K562 (cell line): ENCODE results near the gene LSM12. TPM values are rescaled to one million over a fixed set of nuclear protein-coding genes. Genes with fewer than 3 reads are reported as not detected.

ENCODE experiments used
- AFF1 ChIP-seq, 2 experiments: fragments of 450-650 bp; IDR thresholded peaks; 2 replicates each; pipeline ENCODE4 v1.6.1; 2018; ENCODE audit warnings: mild to moderate bottlenecking in 2 of 2, low read depth in 1 of 2; ENCODE audit not compliant: partially characterized antibody in 2 of 2
- CCNT2 ChIP-seq: IDR thresholded peaks from 2 replicates; pipeline ENCODE4 v1.6.1; 2011; ENCODE audit warnings: borderline replicate concordance, low read depth, mild to moderate bottlenecking, moderate library complexity, mixed read lengths, low read length; ENCODE audit not compliant: insufficient read length; ENCODE audit errors: extremely low read depth
- CHAMP1 ChIP-seq: fragments of 450-650 bp; IDR thresholded peaks from 2 replicates; pipeline ENCODE4 v1.6.1; 2016; ENCODE audit warnings: mild to moderate bottlenecking
- EP300 ChIP-seq: IDR thresholded peaks from 2 replicates; pipeline ENCODE4 v1.6.1; 2012; ENCODE audit warnings: low read length, improper control_type of control experiment
- FOXK2 ChIP-seq, 2 experiments: fragments of 450-650 bp; IDR thresholded peaks in 1 of 2; conservative IDR thresholded peaks in 1 of 2; 2 replicates each; pipeline ENCODE4 v1.6.1; 2016; ENCODE audit warnings: low read depth in 2 of 2, mild to moderate bottlenecking in 1 of 2
- HOXB6 ChIP-seq: fragments of 250-450 bp; sonication (Bioruptor Pico); IDR thresholded peaks from 2 replicates; pipeline ENCODE4 v1.5.1; 2022; ENCODE audit warnings: mild to moderate bottlenecking, borderline replicate concordance
- L3MBTL2 ChIP-seq: fragments of 450-650 bp; IDR thresholded peaks from 2 replicates; pipeline ENCODE4 v1.6.1; 2016; ENCODE audit warnings: mild to moderate bottlenecking, moderate library complexity
- POLR2A ChIP-seq: fragments of 450-650 bp; conservative IDR thresholded peaks from 2 replicates; pipeline ENCODE4 v1.6.1; 2016
- RCOR1 ChIP-seq, 2 experiments: IDR thresholded peaks; 2 replicates each; pipeline ENCODE4 v1.6.1; 2012; ENCODE audit warnings: low read depth in 2 of 2, low read length in 2 of 2, borderline replicate concordance in 1 of 2, improper control_type of control experiment in 1 of 2
- SAP30 ChIP-seq: fragments of 200-600 bp; sonication (generic); IDR thresholded peaks from 2 replicates; pipeline ENCODE4 v1.6.1; 2012; ENCODE audit warnings: borderline replicate concordance, low read depth, mild to moderate bottlenecking, moderate library complexity, low read length, control low read depth, inconsistent platforms; ENCODE audit not compliant: insufficient read depth, poor library complexity, severe bottlenecking
- SNAPC5 ChIP-seq: fragments of 250-450 bp; sonication (Bioruptor Pico); IDR thresholded peaks from 2 replicates; pipeline ENCODE4 v1.8.0; 2021; ENCODE audit warnings: moderate library complexity, mild to moderate bottlenecking, inconsistent platforms
- SP1 ChIP-seq: sonication (generic); formaldehyde crosslinking; IDR thresholded peaks from 2 replicates; pipeline ENCODE4 v1.8.1; 2022; ENCODE audit warnings: mild to moderate bottlenecking, missing genetic modification reagents
- SRSF1 ChIP-seq: fragments of 200-400 bp; formaldehyde crosslinking; IDR thresholded peaks from 2 replicates; pipeline ENCODE4 v1.6.1; 2017; ENCODE audit warnings: mild to moderate bottlenecking, low read depth, low read length, moderate library complexity
- TAF1 ChIP-seq: IDR thresholded peaks from 2 replicates; pipeline ENCODE4 v1.6.1; 2011; ENCODE audit warnings: mild to moderate bottlenecking, low read length, moderate library complexity; ENCODE audit not compliant: insufficient read depth, control insufficient read depth, severe bottlenecking; ENCODE audit errors: extremely low read depth
- ZKSCAN8 ChIP-seq: fragments of 200-800 bp; sonication (Bioruptor generic); IDR thresholded peaks from 2 replicates; pipeline ENCODE4 v1.6.1; 2016; ENCODE audit warnings: missing genetic modification characterization, missing compliant biosample characterization
- ZNF561 ChIP-seq: fragments of 450-650 bp; formaldehyde crosslinking; conservative IDR thresholded peaks from 2 replicates; pipeline ENCODE4 v1.4.0; 2020; ENCODE audit warnings: mild to moderate bottlenecking, moderate library complexity
- ZNF766 ChIP-seq: fragments of 200-800 bp; sonication (Bioruptor generic); conservative IDR thresholded peaks from 2 replicates; pipeline ENCODE4 v1.6.1; 2016; ENCODE audit warnings: missing genetic modification characterization, missing compliant biosample characterization
- polyA plus RNA-seq, 8 experiments: library from polyadenylated mRNA; depleted of rRNA in 4 of 8; stranded (reverse) in 5 of 8; unstranded in 3 of 8; fragments of >200 nt; fragmentation: Nextera tagmentation in 2 of 8; fragmentation: Illumina TruSeq in 1 of 8; extraction: Ambion mirVana in 2 of 8; extraction: Trizol in 1 of 8; gene quantifications; 2 replicates each; pipeline versions ENCODE4 v1.2.1 to v1.2.3, GENCODE V29; 2011 to 2014; ENCODE audit warnings: inconsistent platforms in 1 of 8, missing spikeins in 1 of 8
- total RNA-seq, 7 experiments: library from RNA; depleted of rRNA in 6 of 7; stranded (reverse); fragments of >200 nt in 6 of 7; fragmentation: Illumina TruSeq in 2 of 7; extraction: Trizol in 2 of 7; gene quantifications; 2 replicates each; pipeline versions ENCODE4 v1.2.1 to v1.2.3, GENCODE V29; 2011 to 2021; ENCODE audit warnings: low replicate concordance in 1 of 7
- TF ChIP-seq, protein P1 (sequence below): IDR thresholded peaks from 3 replicates; pipeline ENCODE4 v1.6.1; 2011; ENCODE audit warnings: borderline replicate concordance, mild to moderate bottlenecking; ENCODE audit not compliant: insufficient read length, insufficient read depth

The LSM12 gene
- total and polyA plus RNA-seq, 9 of the 15 experiments (the other 6 are each of a cell fraction or from before 2014, with no cell fraction given): 53.0 to 258 (median 89.3) TPM

DNA sequence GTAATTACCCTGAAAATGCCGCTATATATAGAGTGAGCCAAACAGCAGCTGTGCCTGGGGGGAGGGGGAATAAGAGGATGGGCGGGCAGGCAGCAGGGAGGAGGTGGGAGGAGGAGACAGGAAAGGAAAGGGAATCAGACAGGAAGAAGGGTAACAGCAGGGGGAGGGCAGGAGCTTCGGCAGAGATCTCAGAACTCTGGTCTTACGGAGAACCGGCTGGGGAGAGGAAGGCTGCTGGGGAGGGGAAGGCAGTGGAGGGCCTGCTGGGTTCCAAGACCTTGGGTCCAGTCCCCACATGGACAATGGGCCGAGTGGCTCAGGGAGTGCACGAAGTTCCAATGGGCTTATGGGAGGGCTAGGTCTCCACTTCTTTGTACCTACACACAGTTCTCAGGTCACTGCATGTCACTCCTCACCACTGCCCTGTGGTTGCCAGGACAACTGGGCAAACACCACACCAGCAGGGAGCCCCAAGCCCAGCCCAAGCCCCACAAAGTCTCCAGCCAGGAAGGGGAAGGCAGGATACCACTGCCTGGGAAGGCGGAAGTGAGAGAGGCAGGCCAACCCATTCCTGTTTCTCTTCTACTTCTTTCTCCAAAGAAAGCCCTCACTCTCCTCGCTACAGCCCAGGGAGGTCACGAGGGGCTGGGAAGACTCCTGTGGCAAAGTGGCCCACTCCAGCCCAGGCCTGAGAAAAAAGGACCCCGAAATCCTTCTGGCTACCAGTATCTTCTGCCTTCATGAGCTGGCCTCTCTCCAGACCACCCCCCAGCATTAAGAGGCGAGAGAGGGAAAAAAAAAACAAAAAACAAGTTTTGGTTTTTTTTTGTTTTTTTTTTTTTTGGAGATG lies 29.4 kb upstream of the LSM12 start (continued):
- TF ChIP-seq CHAMP1 (no peak), TAF1 (peak; percentile 54), SNAPC5 (CRISPR knock-in tag) (no peak), L3MBTL2 (peak; percentile 60; the same call in 1 of the 2 replicates), RCOR1 (IDR thresholded peaks at IDR 0.05; ENCODE audit: borderline replicate concordance in 1 of 2, low read depth in 2 of 2, low read length in 2 of 2) (peak in 1 of 2 experiments; percentile 82; a peak in 2 of 4 replicates), SAP30 (no peak), SP1 (no peak), POLR2A (peak; percentile 82), ZNF561 (CRISPR knock-in tag) (no peak), EP300 (0 out of 2 replicates have a peak, but pooled peaks have one; percentile 52), CCNT2 (no peak), FOXK2 (conservative IDR thresholded peaks at IDR 0.05 in 1 of 2, IDR thresholded peaks at IDR 0.05 in 1 of 2; ENCODE audit: low read depth in 2 of 2) (peak; percentile 19 to 55; a peak in 1 of 4 replicates), HOXB6 (CRISPR knock-in tag) (no peak), AFF1 (IDR thresholded peaks at IDR 0.05; ENCODE audit: low read depth in 1 of 2, partially characterized antibody in 2 of 2) (no peak), ZNF766 (CRISPR knock-in tag) (peak; percentile 68; the same call in 1 of the 2 replicates), ZKSCAN8 (no peak), SRSF1 (no peak)
- TF ChIP-seq, protein P1, sequence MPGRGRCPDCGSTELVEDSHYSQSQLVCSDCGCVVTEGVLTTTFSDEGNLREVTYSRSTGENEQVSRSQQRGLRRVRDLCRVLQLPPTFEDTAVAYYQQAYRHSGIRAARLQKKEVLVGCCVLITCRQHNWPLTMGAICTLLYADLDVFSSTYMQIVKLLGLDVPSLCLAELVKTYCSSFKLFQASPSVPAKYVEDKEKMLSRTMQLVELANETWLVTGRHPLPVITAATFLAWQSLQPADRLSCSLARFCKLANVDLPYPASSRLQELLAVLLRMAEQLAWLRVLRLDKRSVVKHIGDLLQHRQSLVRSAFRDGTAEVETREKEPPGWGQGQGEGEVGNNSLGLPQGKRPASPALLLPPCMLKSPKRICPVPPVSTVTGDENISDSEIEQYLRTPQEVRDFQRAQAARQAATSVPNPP: no peak
